ENCODE measurements around the gene SERHL2.
A peak's percentile ranks its signal among the peaks of the same experiment; 100 is the strongest.
"Not testable (repeated sequence)": the region's sequence is repeated elsewhere in the genome, so short reads cannot be mapped to it uniquely, and the experiment has no call there.

The SERHL2 gene

DNA sequence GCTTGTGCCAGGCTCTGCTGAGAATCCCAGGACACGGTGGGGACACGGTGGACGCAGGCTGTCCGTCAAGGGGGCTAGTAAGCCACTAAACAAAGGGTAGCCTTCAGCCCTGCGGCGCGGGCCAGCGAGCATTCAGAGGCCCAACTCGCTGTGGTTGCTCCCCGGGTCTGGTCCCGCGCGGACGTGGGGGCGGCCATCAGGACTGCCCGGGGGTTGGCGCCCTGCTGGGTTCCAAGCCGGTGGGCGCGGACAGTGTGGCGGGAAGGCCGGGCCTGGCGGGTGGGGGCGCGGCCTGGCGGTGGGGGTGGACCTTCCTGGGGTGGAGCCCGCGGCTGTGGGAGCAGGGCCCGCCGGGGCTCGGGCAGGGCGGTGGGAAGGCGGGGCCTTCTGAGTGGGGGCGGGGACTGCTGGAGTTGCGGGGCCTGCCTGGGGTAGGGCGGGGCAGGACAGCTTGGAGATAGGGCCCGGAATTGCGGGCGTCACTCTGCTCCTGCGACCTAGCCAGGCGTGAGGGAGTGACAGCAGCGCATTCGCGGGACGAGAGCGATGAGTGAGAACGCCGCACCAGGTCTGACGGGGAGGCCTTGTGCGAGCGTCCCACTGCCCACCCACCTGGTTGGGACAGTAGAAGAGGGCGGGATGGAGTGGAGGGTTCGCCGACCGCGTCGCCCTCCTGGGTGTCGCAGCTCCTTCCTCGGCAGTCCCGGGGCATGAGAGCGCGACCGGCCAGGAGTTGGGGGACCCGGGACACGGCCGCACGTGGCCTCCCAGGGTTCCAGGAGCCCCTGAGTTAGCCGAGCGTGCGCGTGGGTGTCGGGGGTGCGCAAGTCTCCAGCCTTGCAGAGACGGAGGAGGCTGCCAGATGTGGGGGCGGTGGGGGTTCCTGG lies at the start of gene SERHL2:
Gene SERHL2 (plus strand): TSS at position 482 of the 887 bp plus-strand sequence. CDS start 65 bp downstream, at position 547.
- peak; percentile 92 for DNase-seq

GRCh38 chr22:42508327-42508974 lies 45.3 kb upstream of the SERHL2 start:
- not testable (repeated sequence) for DNase-seq

DNA sequence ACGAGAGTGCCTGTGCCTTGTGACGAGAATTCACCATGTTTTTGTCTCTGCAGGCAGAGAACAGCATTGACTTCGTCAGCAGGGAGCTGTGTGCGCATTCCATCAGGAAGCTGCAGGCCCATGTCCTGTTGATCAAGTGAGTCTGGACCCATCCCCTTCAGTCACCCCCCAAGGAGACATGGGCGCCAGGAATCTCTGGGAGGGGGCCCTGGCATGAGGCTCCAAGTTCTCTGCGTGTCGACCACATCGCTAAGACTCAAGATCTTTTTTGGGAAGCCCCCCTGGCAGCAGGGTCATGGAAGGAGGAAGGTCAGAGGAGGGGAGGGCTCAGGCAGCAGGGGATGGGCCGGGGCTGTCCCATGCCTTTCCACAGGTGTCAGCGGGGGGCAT lies 44.8 kb upstream of the SERHL2 start:
- not testable (repeated sequence) for DNase-seq

DNA sequence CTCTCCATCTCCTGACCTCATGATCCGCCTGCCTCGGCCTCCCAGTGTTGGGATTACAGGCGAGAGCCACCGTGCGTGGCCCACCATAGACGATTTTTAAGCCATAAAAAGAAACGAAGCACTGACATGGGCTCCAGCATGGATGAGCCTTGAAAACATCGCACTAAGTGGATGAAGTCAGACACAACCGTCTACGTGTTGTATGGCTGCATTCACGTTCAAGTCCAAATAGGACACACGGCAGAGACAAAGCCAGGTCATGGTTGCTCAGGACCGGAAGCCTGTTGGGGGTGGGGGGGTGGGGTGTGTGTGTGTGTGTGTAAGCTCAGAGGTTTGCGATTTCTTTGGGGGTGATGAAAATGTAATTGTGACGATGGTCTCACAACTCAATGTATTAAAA lies 44.2 kb upstream of the SERHL2 start:
- DNase-seq = no peak

DNA sequence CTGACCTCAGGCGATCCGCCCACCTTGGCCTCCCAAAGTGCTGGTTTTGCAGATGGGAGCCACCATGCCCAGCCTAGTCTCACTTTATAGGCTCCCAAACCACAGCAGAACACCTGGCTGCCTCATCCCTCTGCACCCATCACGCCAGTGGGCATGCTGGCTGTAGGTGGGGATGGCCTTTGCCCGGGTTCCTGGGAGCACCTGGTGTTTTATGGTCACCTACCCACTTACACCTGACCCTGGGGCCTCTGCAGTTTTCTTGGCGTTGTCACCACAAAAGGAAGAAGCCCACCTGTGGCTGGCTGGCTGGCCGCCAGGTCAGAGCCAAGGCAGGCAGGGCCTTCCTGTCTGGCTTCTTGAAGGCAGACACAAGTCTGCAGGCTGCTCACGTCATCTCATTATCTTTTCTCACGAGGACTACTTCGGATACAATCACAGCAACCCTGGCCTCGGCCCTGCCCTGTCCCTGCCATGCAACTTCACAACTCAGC lies 42.3 kb upstream of the SERHL2 start:
- no peak for DNase-seq

- not testable (repeated sequence) for DNase-seq
Measured at GRCh38 chr22:42512273-42512990, 41.3 kb upstream of the SERHL2 start.

- not testable (repeated sequence) for DNase-seq
Measured at GRCh38 chr22:42514331-42514730, 39.4 kb upstream of the SERHL2 start.

DNA sequence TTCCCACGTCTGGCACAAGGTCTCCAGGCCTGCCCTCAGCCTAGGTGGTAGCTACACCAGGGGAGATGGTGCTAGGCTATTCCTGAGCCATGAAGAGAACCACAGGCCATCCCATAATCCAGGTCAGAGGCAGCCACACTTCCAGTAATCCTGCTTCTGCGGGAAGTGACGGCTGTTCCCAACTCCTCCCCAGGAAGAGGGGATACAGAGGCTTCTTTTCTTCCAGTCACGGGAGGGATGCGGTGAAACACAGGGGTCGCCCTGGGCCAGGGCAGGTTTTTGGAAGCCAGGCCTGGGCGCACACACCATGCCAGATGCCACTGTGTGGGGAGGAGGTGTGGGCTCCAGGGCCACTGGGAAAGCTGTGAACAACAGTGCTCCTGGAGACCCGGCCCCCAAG lies 38.5 kb upstream of the SERHL2 start:
- DNase-seq = not testable (repeated sequence)

DNA sequence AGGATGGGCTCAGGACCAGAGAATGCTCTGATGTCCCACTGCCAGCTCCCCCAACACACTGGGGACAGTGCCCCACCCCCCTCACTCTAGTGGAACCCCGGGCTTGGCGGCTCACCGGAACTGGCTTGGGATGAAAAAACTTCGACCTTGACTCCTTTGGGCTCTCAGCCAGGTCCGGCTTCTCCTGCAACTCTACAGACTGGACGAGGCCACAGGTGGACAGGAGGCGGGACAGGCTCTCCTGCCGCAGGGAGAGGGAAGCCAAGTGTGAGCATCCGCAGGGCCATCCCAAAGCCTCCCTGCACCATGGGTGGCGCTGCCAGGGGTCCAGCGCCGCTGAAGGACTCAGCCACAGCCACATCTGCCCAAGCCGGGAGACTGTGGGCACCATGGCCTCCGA lies 37.9 kb upstream of the SERHL2 start:
- no peak for DNase-seq

DNA sequence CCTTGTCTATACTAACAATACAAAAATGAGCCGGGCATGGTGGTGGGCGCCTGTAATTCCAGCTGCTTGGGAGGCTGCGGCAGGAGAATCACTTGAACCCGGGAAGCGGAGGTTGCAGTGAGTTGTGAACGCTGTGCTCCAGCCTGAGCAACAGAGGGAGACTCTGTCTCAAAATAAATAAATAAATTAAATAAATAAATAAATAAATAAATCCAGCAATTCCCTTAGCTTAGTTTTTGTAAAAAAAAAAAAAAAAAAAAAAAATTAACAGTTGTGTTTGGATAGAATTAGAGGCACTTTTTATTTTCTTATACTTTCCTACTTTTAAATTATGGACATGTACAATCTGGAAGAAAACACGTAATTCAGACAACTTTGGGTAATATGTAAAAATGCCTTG lies 36.7 kb upstream of the SERHL2 start:
- not testable (repeated sequence) for DNase-seq

- not testable (repeated sequence) for DNase-seq
Measured at GRCh38 chr22:42518638-42519524, 34.9 kb upstream of the SERHL2 start.

DNA sequence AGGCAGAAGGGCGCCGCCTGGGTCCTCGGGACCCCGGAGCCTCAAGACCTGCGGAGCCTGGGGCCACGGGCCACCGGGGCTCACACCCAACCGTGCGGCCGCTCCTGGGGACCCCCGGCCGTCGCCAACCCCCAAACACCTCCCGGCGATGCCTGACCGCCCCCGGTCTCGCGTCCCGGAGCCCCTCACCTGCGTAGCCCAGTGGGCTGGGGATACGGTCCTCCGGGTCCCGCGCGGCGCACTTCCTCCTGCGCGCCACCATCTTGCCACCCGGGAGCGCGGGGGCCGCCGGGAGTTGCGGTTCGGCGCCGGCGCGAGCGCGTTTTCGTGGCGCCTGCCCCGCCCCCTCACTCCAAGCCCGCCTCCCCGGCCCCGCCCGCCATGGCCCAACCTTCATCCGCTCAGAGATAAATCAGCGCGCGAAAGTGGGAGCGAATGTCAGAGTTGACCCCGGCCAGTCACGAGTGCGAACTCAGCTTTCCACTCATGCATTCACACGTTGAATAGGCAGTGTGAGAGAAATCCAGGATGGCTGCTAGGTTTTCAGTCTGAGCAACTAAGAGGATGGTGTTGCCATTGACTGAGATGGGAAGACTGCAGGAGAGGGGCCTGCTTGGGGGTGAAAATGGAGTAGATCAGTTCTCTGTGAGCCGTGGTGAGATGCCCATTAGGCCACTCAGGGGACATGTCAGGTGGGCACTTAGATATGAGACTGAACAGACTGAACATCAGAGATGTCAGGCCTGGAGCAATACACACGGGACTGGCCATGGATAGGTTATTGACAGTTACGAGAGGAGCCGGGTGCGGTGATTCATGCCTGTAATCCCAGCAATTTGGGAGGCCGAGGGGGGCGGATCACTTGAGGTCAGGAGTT lies 34.0 kb upstream of the SERHL2 start, which contains the start of gene RRP7A:
Gene RRP7A (minus strand): TSS at position 272 of the 877 bp plus-strand sequence. CDS start 10 bp downstream, at position 262.
- DNase-seq = peak; percentile 81

GRCh38 chr22:42521228-42521546 lies 32.6 kb upstream of the SERHL2 start:
- no peak for DNase-seq

DNA sequence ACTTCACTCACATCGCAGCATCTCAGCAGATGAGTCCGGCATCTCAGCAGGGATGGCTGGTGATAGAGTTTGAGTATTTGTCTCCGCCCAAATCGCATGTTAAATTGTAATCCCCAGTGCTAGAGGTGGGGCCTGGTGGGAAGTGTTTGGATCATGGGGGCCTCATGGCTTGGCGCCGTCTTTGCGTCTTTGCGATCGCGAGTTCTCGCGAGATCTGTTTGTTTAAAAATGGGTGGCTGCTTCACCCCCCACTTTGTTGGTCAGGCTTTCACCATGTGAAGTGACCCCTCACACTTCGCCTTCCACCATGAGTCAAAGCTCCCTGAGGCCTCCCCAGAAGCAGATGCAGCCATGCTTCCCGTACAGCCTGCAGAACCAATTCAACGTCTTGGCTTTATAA lies 31.2 kb upstream of the SERHL2 start:
- DNase-seq = no peak

GRCh38 chr22:42528591-42529307 lies 25.0 kb upstream of the SERHL2 start:
- DNase-seq = no peak

DNA sequence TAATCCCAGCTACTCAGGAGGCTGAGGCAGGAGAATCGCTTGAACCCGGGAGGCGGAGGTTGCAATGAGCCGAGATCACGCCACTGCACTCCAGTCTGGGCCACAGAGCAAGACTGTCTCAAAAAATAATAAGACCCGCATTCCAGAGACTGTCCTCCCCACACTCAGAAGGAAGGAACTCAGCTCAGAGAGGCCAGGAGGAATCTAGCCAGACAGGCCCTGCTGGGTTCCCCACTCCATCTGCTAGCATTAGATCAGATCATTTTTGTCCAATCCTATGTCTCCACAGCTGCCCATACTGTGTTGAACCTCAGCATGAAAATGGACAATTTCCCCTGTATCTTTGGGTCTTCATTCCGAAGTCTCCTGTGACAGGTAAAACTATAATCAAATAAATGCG lies 24.3 kb upstream of the SERHL2 start:
- DNase-seq = not testable (repeated sequence)

DNA sequence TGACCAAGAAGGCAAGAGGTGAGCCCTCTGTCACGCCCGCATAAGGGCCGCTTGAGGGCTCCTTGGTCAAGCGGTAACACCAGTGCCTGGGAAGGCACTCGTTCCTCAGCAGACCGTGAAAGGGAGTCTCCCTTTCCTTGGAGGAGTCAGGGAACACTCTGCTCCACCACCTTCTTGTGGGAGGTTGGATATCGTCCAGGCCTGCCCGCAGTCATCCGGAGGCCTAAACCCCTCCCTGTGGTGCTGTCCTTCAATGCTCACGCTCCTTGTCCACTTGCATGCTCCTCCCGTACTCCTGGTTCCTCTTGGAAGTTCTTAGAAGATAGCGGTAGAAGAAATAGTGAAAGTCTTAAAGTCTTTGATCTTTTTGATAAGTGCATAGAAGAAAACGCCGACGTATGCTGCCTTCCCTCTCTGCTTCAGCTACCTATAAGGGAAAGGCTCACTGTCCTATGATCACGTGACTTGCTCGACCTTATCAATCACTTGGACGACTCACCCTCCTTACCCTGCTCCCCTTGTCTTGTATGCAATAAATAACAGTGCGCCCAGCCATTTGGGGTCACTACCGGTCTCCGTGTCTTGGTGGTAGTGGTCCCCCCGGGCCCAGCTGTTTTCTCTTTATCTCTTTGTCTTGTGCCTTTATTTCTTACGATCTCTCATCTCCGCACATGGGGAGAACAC lies 22.2 kb upstream of the SERHL2 start:
- not testable (repeated sequence) for DNase-seq

- no peak for DNase-seq
Measured at GRCh38 chr22:42533638-42533977, 20.1 kb upstream of the SERHL2 start.

DNA sequence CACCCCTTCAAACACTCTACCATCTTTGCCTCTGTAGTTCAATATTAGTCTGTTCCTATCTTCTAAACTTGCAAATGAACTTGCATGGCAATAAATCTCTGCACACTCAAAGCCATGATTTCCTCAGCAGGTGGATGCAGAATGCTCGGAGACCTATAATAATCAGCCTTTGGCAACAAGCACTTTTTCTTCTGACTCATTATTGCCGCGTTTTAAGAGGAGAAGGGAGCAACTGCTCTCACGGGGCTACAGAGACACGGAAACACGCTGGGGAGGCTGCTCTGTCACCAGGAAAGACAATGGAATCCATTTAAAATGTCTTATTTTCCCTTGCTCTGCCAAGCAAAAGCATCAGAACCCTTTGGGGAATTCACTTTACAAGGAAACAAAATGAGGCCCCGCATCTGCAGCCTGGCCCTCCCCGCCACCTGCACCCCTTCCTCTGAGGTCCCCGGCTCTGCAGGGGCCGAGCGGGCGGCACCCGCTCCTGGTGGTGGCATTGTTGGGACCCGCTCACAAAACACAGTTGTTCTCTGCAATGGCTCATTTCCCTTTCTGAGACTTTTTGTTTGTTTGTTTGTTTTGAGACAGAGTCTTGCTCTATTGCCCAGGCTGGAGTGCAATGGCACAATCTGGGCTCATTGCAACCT lies 18.5 kb upstream of the SERHL2 start:
- DNase-seq = not testable (repeated sequence)
